Transverse colon (tissue), 4 donors: ENCODE measurements around the gene HSF2BP. TPM values are rescaled to one million over a fixed set of nuclear protein-coding genes. Genes with fewer than 3 reads are reported as not detected.

Source experiments
- DNase-seq: peaks from one replicate; pipeline ENCODE4 v3.0.0-alpha.2; 2019
- H3K27ac ChIP-seq, 4 donors: fragments of 200-600 bp; sonication (generic); 2 replicates each; pipeline ENCODE4 v1.5.1; 2016 to 2018; ENCODE audit warnings: inconsistent platforms in 4 of 4
- H3K27me3 ChIP-seq: fragments of 200-600 bp; sonication (generic); 2 replicates; pipeline ENCODE4 v1.5.1; 2017; ENCODE audit warnings: inconsistent platforms
- H3K36me3 ChIP-seq, 4 donors: fragments of 200-600 bp; sonication (generic); 2 replicates each; pipeline ENCODE4 v1.5.1; 2017 to 2019; ENCODE audit warnings: inconsistent platforms in 4 of 4
- H3K4me1 ChIP-seq, 4 donors: fragments of 200-600 bp; sonication (generic); 2 replicates each; pipeline ENCODE4 v1.5.1; 2017 to 2020; ENCODE audit warnings: inconsistent platforms in 4 of 4
- H3K4me3 ChIP-seq, 4 donors: fragments of 200-600 bp; sonication (generic); 1 replicate in 1 of 4; 2 replicates in 3 of 4; pipeline versions ENCODE4 v1.5.1 to v1.6.1; 2017 to 2019; ENCODE audit warnings: inconsistent platforms in 4 of 4
- H3K9me3 ChIP-seq, 2 donors: fragments of 200-600 bp; sonication (generic); 2 replicates each; pipeline ENCODE4 v1.5.1; 2017 to 2019; ENCODE audit warnings: inconsistent platforms in 2 of 2
- EP300 ChIP-seq: sonication (generic); formaldehyde crosslinking; IDR thresholded peaks from one replicate; pipeline ENCODE4 v1.6.1; 2017; ENCODE audit warnings: antibody characterized with exemption, low read depth
- POLR2A ChIP-seq: fragments of 450-650 bp; IDR thresholded peaks from one replicate; pipeline ENCODE4 v1.6.1; 2016; ENCODE audit warnings: antibody characterized with exemption, mild to moderate bottlenecking, moderate library complexity
- POLR2AphosphoS5 ChIP-seq, 3 donors: sonication (generic); formaldehyde crosslinking; IDR thresholded peaks; one replicate each; pipeline ENCODE4 v1.6.1; 2016; ENCODE audit warnings: antibody characterized with exemption in 3 of 3
- WGBS, 2 donors: methylation state at CpG; one replicate each; pipeline ENCODE4 v1.1.5; 2018; ENCODE audit warnings: low coverage in 1 of 2; 5-methylcytosine and 5-hydroxymethylcytosine counted together
- in situ Hi-C, 4 donors: fragments of 200-750 bp; cut with MboI; loops; one replicate each; pipeline versions ENCODE4 v1.15.0 to v1.15.1; 2017; ENCODE audit warnings: low sequenced_read_pairs in 3 of 4, low pct_ligation_motif_present in 1 of 4, low pct_unique_long_range_greater_than_20kb in 1 of 4
- intact Hi-C: fragments of 100-400 bp; cut with DNase I; formaldehyde crosslinking; loops from one replicate; pipeline ENCODE4 v1.15.1; 2023; ENCODE audit warnings: low total_unique reads
- total RNA-seq, 4 donors: library from RNA; depleted of rRNA; stranded (reverse); fragments of >200 nt; gene quantifications; one replicate each; pipeline ENCODE4 v1.1.0, GENCODE V29; 2016
- TF ChIP-seq, protein P1 (sequence below), 5 experiments: fragments of 200-600 bp in 3 of 5; fragments of 450-650 bp in 2 of 5; sonication (generic) in 3 of 5; IDR thresholded peaks; 1 replicate in 2 of 5; 2 replicates in 3 of 5; pipeline ENCODE4 v1.5.1; 2016 to 2017; ENCODE audit warnings: antibody characterized with exemption in 5 of 5, inconsistent platforms in 3 of 5, mild to moderate bottlenecking in 2 of 5, moderate library complexity in 1 of 5

Gene HSF2BP
- total RNA-seq, 4 donors from 2014 or later: 0.48 to 0.82 TPM; not detected in 2

DNA sequence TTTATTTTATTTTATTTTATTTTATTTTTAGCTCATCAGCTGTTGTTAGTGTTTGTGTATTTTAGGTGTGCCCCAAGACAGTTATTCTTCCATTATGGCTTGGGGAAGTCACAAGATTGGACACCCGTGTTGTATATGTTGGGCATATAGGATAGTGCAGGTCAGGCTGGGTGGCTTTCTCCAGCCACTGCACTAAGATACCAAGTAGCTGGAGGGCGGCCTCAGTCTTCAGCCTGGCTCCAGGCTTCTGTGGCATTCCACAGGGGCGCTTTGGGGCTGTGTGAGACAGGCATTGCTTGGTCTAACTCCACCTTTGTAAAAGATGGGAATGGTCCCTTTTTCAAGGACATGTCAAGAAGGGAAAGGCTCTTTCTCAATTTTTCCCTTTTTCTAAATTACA is 16.6 kb upstream of the HSF2BP start:
- Histone ChIP-seq H3K36me3 (peaks cover 0 to 54% (median 7%) of the 10 kb centered on the region in 4 donors), H3K4me3 (no peak overlapping the region), H3K27ac (no peak overlapping the region), H3K4me1 (no peaks in the 10 kb centered on the region), H3K9me3 (no peaks in the 10 kb centered on the region), H3K27me3 (no peaks in the 10 kb centered on the region)
- intact Hi-C loops: no loop called here
- in situ Hi-C loops: no loop called here
- DNase-seq: no peak
- 64 to 94% methylated on average over 2 to 3 of the region's 3 CpGs for WGBS, 2 donors
- TF ChIP-seq, protein P1, sequence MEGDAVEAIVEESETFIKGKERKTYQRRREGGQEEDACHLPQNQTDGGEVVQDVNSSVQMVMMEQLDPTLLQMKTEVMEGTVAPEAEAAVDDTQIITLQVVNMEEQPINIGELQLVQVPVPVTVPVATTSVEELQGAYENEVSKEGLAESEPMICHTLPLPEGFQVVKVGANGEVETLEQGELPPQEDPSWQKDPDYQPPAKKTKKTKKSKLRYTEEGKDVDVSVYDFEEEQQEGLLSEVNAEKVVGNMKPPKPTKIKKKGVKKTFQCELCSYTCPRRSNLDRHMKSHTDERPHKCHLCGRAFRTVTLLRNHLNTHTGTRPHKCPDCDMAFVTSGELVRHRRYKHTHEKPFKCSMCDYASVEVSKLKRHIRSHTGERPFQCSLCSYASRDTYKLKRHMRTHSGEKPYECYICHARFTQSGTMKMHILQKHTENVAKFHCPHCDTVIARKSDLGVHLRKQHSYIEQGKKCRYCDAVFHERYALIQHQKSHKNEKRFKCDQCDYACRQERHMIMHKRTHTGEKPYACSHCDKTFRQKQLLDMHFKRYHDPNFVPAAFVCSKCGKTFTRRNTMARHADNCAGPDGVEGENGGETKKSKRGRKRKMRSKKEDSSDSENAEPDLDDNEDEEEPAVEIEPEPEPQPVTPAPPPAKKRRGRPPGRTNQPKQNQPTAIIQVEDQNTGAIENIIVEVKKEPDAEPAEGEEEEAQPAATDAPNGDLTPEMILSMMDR (IDR thresholded peaks at IDR 0.05): no peak
- TF ChIP-seq EP300 (no peak), POLR2A (no peak), POLR2AphosphoS5 (IDR thresholded peaks at IDR 0.05) (no peak)

DNA sequence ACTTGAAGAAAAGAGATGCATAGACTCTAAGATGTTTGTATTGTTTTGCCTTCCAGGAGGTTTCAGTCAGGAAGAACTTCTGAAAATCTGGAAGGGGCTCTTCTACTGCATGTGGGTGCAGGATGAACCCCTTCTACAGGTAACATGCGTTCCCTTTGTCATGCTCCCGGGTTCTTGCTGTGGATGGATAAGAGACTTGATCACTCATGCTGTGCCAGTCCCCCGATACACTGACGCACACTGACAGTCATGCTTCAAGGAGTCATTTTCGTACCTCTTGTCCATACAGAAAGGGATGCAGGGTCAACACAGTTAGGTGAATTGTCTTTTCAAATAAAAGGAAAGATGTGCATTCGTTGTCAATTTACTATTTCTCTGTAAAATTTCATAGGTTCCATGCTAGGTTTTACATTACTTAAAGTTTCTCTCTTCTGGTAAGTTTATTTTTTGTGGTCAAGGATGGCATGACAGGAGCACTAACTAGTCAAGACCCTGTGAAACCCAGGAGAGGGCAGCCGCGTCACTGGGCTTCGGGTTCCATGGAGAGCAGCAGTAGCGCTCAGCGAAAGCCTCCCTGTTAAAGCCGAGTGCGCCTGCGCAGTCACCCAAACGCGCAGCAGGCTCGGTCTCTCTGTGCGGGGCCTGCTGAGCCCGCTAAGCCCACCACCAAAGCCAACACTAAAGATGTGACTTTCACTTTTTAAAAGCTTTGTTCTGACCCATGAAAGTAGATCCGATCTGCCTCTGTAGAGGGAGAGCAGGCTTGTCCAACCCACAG is 10.7 kb upstream of the HSF2BP start:
- intact Hi-C loops: no loop called here
- H3K36me3 ChIP-seq: peaks cover 0 to 15% (median 1%) of the 10 kb centered on the region in 4 donors
- no peak for DNase-seq

DNA sequence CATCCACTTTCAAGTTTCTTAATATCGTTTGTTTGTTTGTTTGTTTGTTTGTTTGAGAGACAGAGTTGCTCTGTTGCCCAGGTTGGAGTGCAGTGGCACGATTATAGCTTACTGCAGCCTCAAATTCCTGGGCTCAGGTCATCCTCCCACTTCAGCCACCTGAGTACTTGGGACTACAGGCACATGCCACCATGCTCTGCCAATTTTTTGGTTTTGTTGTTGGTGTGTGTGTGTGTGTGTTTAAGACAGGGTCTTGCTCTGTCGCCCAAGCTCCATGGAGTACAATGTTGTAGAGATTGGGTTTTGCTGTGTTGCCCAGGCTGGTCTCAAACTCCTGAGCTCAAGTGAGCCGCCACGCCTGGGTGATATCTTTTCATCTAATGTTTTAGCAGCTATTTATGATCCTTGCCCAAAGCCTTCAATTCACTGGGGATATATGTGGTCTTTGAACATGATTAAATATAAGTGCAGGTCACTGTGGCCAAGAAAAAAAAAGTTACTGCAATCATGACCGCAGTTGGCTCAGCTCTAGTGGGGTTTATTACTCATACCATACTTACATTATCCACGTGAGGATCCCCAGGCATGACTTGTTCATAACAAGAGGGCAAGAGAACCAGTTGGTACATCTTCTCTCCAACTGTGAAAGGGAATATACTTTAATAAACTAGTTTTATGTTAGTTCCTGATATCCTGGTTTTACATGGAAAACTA is 8.1 kb upstream of the HSF2BP start:
- TF ChIP-seq POLR2AphosphoS5 (IDR thresholded peaks at IDR 0.05) (no peak), POLR2A (no peak), EP300 (no peak)
- TF ChIP-seq, protein P1 (IDR thresholded peaks at IDR 0.05): no peak
- H3K27ac ChIP-seq: no peak overlapping the region
- peaks cover 0 to 13% (median 2%) of the 10 kb centered on the region in 4 donors for H3K36me3 ChIP-seq
- H3K4me3 ChIP-seq: no peak overlapping the region
- DNase-seq: no peak
- no peaks in the 10 kb centered on the region for H3K27me3 ChIP-seq
- no peaks in the 10 kb centered on the region for H3K4me1 ChIP-seq
- intact Hi-C loops: no loop called here
- in situ Hi-C loops: no loop called here
- WGBS, 2 donors: 76 to 84% methylated on average over 3 to 7 of the region's 7 CpGs
- no peaks in the 10 kb centered on the region for H3K9me3 ChIP-seq

More for the DNA sequence above, 10.7 kb upstream of the HSF2BP start:
- TF ChIP-seq, protein P1 (IDR thresholded peaks at IDR 0.05): no peak
- TF ChIP-seq POLR2A: no peak
- TF ChIP-seq POLR2AphosphoS5 (IDR thresholded peaks at IDR 0.05): no peak
- TF ChIP-seq EP300: no peak
- H3K27me3 ChIP-seq: no peaks in the 10 kb centered on the region
- 60 to 93% methylated on average over 1 to 20 of the region's 20 CpGs for WGBS, 2 donors
- no peak overlapping the region for H3K27ac ChIP-seq
- H3K4me3 ChIP-seq: no peak overlapping the region
- no peaks in the 10 kb centered on the region for H3K9me3 ChIP-seq
- in situ Hi-C loops: no loop called here
- no peaks in the 10 kb centered on the region for H3K4me1 ChIP-seq

DNA sequence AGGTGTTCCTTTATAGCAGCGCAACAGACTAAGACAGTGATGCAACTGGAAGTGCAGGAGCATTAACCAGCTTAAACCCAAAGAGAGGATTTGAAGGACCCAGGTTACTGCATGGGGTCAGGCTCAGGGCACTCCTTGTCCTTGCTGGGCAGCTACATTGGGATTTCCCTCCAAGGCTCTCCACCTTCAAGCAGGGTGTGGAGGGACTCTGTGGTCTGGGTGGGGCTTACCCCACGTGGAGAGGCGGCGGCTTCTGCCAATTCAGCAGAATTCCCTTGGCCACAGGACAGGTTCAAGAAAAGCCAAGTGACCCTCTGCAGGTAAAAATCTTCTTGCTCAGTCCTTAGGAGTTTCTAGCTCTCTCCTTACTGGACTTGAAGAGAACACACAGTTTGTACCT is 6.6 kb upstream of the HSF2BP start:
- peaks cover 0 to 13% (median 0%) of the 10 kb centered on the region in 4 donors for H3K36me3 ChIP-seq
- H3K27me3 ChIP-seq: no peaks in the 10 kb centered on the region
- no peak for DNase-seq
- H3K4me3 ChIP-seq: no peak overlapping the region
- in situ Hi-C loops (no loop called here), intact Hi-C loops (no loop called here)
- TF ChIP-seq EP300 (no peak), POLR2AphosphoS5 (IDR thresholded peaks at IDR 0.05) (no peak), POLR2A (no peak)
- TF ChIP-seq, protein P1 (IDR thresholded peaks at IDR 0.05): no peak
- peaks cover 0 to 8% (median 2%) of the 10 kb centered on the region in 4 donors for H3K4me1 ChIP-seq
- no peaks in the 10 kb centered on the region for H3K9me3 ChIP-seq
- WGBS, 2 donors: 93% methylated on average over 4 of the region's 4 CpGs; no CpG with 5 or more reads in 1 of the 2 donors
- no peak overlapping the region for H3K27ac ChIP-seq
